Ureter (tissue), 1 donor: ENCODE measurements around the gene GGTLC1. TPM values are rescaled to one million over a fixed set of nuclear protein-coding genes. Genes with fewer than 3 reads are reported as not detected.
"Not testable (repeated sequence)": the region's sequence is repeated elsewhere in the genome, so short reads cannot be mapped to it uniquely, and the experiment has no call there.

Experiments used
- DNase-seq: peaks from one replicate; pipeline ENCODE4 v3.0.0-alpha.2; 2020; ENCODE audit warnings: low spot score
- total RNA-seq: library from RNA; stranded (reverse); gene quantifications from one replicate; pipeline ENCODE4 v1.2.4, GENCODE V29; 2023
- donor health status: DM: yes; HTN: yes; CAD: no.

Gene GGTLC1
- total RNA-seq, 1 donor from 2014 or later = not detected

- not testable (repeated sequence) for DNase-seq
These were observed 5.5 kb upstream of the GGTLC1 start for GRCh38 chr20:23994001-23994633.

- not testable (repeated sequence) for DNase-seq
These were observed 4.9 kb upstream of the GGTLC1 start for GRCh38 chr20:23993440-23993839.

- not testable (repeated sequence) for DNase-seq
These were observed 1.7 kb upstream of the GGTLC1 start for GRCh38 chr20:23990296-23990695.

- DNase-seq = not testable (repeated sequence)
These were observed 387 bp upstream of the GGTLC1 start for GRCh38 chr20:23988966-23989365.

GRCh38 chr20:23986716-23987115 lies 1.9 kb downstream of the GGTLC1 start:
- DNase-seq = peak; percentile 1

- peak; percentile 20 for DNase-seq
These were observed 2.3 kb downstream of the GGTLC1 start for GRCh38 chr20:23986310-23986709.

- peak; percentile 26 for DNase-seq
These were observed 2.8 kb downstream of the GGTLC1 start for GRCh38 chr20:23985790-23986225.

- peak; percentile 29 for DNase-seq
These were observed 3.4 kb downstream of the GGTLC1 start for GRCh38 chr20:23985066-23985789.

GRCh38 chr20:23984476-23985023 lies 4.0 kb downstream of the GGTLC1 start:
- peak; percentile 20 for DNase-seq

- peak; percentile 9 for DNase-seq
These were observed 6.2 kb downstream of the GGTLC1 start for GRCh38 chr20:23982112-23983018.

- DNase-seq = not testable (repeated sequence)
These were observed 7.1 kb downstream of the GGTLC1 start for GRCh38 chr20:23981526-23981925.

GRCh38 chr20:23981014-23981413 lies 7.6 kb downstream of the GGTLC1 start:
- not testable (repeated sequence) for DNase-seq

GRCh38 chr20:23979899-23980811 lies 8.4 kb downstream of the GGTLC1 start:
- not testable (repeated sequence) for DNase-seq

GRCh38 chr20:23979380-23979779 lies 9.2 kb downstream of the GGTLC1 start:
- DNase-seq = not testable (repeated sequence)

GRCh38 chr20:23978457-23978856 lies 10.1 kb downstream of the GGTLC1 start:
- DNase-seq = not testable (repeated sequence)

- DNase-seq = no peak
These were observed 13.6 kb downstream of the GGTLC1 start for GRCh38 chr20:23974966-23975365.

- no peak for DNase-seq
These were observed 17.3 kb downstream of the GGTLC1 start for GRCh38 chr20:23971310-23971709.

- no peak for DNase-seq
These were observed 18.5 kb downstream of the GGTLC1 start for GRCh38 chr20:23970049-23970448.

- DNase-seq = no peak
These were observed 21.0 kb downstream of the GGTLC1 start for GRCh38 chr20:23967616-23967979.

GRCh38 chr20:23966927-23967615 lies 21.5 kb downstream of the GGTLC1 start:
- DNase-seq = no peak
